ENCODE data around the gene FBF1.
"Not testable (repeated sequence)": the region's sequence is repeated elsewhere in the genome, so short reads cannot be mapped to it uniquely, and the experiment has no call there.

DNA sequence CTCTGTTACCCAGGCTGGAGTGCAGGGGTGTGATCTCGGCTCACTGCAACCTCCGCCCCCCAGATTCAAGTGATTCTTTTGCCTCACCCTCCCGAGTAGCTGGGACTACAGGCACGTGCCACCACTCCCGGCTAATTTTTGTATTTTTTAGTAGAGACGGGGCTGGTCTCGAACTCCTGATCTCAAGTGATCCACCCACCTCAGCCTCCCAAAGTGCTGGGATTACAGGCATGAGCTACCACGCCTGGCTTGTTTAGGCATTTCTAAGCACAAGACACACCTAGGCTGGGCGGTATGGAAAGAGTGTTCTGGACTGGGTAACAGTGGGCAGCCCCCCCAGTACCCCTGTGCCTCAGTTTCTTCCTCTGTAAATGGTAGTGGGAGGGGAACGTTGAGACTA is 70.6 kb downstream of the FBF1 start:
- TF ChIP-seq, protein P1, sequence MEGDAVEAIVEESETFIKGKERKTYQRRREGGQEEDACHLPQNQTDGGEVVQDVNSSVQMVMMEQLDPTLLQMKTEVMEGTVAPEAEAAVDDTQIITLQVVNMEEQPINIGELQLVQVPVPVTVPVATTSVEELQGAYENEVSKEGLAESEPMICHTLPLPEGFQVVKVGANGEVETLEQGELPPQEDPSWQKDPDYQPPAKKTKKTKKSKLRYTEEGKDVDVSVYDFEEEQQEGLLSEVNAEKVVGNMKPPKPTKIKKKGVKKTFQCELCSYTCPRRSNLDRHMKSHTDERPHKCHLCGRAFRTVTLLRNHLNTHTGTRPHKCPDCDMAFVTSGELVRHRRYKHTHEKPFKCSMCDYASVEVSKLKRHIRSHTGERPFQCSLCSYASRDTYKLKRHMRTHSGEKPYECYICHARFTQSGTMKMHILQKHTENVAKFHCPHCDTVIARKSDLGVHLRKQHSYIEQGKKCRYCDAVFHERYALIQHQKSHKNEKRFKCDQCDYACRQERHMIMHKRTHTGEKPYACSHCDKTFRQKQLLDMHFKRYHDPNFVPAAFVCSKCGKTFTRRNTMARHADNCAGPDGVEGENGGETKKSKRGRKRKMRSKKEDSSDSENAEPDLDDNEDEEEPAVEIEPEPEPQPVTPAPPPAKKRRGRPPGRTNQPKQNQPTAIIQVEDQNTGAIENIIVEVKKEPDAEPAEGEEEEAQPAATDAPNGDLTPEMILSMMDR (IDR thresholded peaks at IDR 0.05): not testable (repeated sequence)
- not testable (repeated sequence) for TF ChIP-seq POLR2A (IDR thresholded peaks at IDR 0.05)

All from thyroid gland (tissue), 4 donors.